GM12891 (cell line): ENCODE results near the gene MMP24OS.

Experiments
- POLR2A ChIP-seq: IDR thresholded peaks from 2 replicates; pipeline ENCODE4 v1.6.1; 2011; ENCODE audit warnings: low read depth, low read length, control low read depth
- POLR2AphosphoS5 ChIP-seq: IDR thresholded peaks from 2 replicates; pipeline ENCODE4 v1.6.1; 2011; ENCODE audit warnings: low read depth, low read length, control low read depth
- TAF1 ChIP-seq: IDR thresholded peaks from 2 replicates; pipeline ENCODE4 v1.6.1; 2011; ENCODE audit warnings: low read depth, low read length, control low read depth

- TF ChIP-seq POLR2A (no peak), POLR2AphosphoS5 (no peak), TAF1 (no peak)
These were observed 8.4 kb upstream of the MMP24OS start for GRCh38 chr20:35286077-35286898.
